PFSK-1 (cell line): ENCODE data around the gene FASN.

Source experiments
- POLR2AphosphoS5 ChIP-seq: IDR thresholded peaks from 2 replicates; pipeline ENCODE4 v1.6.1; 2012; ENCODE audit warnings: low read depth, mild to moderate bottlenecking, control low read depth, low read length, moderate library complexity
- SIN3A ChIP-seq: IDR thresholded peaks from 2 replicates; pipeline ENCODE4 v1.6.1; 2012; ENCODE audit warnings: mild to moderate bottlenecking, low read length, moderate library complexity, borderline replicate concordance; ENCODE audit not compliant: insufficient read depth

DNA sequence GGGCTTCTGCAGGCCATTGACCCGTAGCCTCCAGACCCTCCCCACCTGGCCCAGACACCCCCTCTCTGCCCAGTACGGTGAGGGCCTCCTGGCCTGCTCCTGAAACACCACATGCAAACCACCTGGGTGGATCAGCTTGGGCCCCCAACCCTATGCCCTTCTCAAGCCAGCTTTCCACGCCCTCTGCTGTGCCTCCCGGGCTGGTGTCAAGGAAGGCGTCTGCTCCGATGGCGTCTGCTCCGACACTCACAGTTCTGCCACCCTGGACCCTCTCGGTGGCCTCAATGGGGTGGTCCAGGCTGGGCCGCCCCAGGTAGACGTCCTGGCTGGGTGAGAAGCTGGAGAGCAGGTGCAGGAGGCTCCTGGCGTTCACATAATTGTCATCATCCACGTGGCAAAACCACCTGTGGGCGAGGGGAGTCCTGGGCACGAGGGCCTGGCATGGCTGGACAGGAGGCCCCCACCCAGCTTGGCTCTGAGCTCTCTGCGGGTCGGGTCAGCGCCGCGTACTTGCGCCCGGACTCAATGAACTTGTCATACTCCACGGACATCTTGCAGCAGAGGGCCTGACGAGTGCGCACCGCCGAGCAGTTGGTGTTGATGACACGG is 47.8 kb downstream of the FASN start:
- no peak for TF ChIP-seq POLR2AphosphoS5
- TF ChIP-seq SIN3A = no peak
